HG03460 (cell line): ENCODE results near the gene WDFY4.

Experiments
- ATAC-seq: cut with Tn5 transposase; IDR thresholded peaks from one replicate; pipeline ENCODE4 v1.9.1; 2021; ENCODE audit not compliant: unreplicated experiment

Gene WDFY4

DNA sequence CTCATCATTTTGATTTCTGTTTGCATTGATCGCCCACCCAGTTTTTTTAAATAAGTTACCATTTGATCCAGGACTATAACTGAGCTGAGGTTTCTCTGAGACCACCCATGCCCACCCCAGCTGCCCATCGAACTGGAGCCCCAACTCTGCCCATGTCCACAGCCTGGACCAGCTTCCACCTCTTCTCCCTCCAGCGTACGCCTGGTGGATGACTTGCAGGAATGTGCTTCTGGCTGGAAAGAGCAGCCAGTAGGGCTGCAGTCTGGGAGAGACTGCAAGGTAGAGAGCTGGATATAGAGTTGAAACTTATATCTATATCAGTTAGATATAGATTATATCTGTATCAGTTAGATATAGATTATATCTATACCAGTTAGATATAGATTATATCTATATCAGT is 280.8 kb downstream of the WDFY4 start:
- no peak for ATAC-seq

DNA sequence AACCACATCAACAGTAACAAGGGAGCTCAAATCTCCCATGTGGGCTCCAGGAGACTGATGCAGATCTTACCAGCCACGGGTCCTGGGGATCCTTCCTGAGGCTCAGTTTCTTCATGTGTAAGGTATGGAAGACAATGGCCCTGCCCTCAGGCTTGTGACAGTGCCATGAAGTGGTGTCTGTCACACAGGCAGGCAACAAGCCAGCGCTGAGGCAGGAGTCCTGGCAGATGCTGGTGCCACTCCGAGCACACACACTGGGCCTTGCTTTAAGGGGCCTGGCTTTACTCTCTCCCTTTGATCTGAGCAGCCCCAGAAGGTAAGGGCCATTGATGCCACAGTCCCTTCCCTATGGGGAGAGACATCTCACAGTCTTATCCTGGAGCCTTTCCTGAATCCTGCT is 283.4 kb downstream of the WDFY4 start:
- ATAC-seq: no peak

DNA sequence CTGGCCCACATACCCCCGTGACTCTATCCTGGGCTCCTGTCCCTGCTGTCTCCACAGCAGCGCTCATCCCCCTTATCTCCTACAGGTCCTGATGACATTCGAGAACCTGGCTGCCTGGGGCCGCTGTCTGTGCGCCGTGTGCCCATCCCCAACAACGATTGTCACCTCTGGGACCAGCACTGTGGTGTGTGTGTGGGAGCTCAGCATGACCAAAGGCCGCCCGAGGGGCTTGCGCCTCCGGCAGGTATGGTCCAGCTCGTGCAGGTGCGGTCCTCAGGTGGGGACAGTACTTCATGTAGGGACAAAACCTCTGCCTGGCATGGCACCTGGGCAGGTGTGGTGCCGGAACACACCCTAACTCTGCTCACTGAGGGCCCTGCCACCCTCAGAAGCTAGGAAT is 285.4 kb downstream of the WDFY4 start:
- ATAC-seq: no peak

DNA sequence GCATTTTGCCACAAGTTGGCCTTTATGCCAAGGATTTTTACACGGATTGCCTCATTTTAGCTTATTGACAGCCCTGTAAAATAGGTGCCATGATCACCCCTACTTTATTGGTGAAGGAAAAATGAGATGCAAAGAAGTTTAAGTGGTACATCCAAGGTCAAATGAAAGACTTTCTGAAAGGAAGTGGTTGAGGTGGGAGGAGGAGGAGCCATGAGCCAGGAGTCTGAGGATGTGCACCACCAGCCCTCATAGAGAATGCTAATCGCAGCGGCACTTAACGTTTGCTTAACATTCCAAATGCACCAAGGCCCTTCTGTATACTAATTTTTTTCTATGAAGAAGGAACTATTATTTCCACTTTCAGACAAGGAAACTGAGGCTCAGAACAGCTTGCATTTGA is 286.0 kb downstream of the WDFY4 start:
- ATAC-seq: no peak

- ATAC-seq: no peak
These were observed 288.4 kb downstream of the WDFY4 start for GRCh38 chr10:48973065-48973464.

GRCh38 chr10:48974510-48975156 is 290.0 kb downstream of the WDFY4 start:
- ATAC-seq: no peak

DNA sequence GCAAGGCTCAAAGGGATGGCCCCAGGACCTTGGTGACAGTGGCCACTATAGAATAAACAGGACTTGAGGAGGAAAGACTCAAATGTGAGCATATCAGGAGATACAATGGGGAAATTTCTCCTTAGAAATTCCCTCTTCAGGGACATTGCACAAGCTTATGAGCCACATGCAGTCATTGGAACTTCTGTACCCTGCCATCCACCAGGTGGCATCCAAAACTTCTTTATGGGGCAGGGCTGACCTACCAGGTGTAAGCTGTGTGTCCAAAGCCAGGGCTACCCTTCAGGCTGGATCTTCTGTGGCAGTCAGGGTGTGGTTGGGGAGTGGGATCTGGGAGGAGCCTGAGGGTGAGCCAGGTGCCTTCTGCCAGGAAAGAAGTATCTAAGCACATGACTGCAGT is 291.5 kb downstream of the WDFY4 start:
- ATAC-seq: no peak

- no peak for ATAC-seq
These were observed 293.6 kb downstream of the WDFY4 start for GRCh38 chr10:48978318-48978717.

GRCh38 chr10:48981310-48981907 is 296.7 kb downstream of the WDFY4 start:
- ATAC-seq: no peak

DNA sequence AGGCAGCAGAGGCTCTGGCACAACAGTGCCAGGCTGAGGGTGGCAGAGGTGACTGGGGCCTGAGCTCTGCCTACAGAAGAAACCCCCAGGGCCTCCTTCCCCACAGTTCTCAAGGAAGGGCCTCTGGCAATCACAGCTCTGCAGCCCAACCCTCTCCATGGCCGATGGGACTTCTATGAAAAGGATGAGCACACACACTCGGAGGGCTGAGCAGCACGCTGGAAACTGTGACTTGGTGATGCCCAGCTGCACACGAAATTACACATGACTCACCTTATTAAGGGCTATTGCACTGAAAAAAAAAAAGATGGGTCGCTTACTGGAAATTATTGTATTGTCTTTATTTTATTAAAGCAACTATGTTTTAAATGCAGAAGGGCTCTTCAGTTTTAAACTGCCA is 297.9 kb downstream of the WDFY4 start:
- no peak for ATAC-seq

GRCh38 chr10:48983648-48984351 is 299.1 kb downstream of the WDFY4 start:
- ATAC-seq: no peak

- no peak for ATAC-seq
These were observed 301.0 kb downstream of the WDFY4 start for GRCh38 chr10:48985621-48986158.

DNA sequence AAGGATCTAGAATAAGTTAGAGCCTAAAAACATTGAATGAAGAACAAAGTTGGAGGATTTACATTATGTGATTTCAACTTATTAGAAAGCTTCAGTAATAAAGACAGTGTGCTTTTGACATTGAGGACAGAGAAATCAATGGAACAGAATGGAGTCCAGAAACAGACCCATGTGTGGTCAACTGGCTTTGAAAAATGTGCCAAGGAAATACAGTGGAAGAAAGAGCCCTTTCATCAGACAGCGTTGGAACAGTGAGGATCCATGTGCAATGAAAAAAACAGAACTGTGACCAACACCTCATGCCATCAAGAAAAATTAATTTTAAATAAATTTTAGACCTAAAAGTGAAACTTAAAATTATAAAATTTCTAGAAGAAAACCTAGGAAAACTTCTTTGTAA is 305.6 kb downstream of the WDFY4 start:
- ATAC-seq: no peak

DNA sequence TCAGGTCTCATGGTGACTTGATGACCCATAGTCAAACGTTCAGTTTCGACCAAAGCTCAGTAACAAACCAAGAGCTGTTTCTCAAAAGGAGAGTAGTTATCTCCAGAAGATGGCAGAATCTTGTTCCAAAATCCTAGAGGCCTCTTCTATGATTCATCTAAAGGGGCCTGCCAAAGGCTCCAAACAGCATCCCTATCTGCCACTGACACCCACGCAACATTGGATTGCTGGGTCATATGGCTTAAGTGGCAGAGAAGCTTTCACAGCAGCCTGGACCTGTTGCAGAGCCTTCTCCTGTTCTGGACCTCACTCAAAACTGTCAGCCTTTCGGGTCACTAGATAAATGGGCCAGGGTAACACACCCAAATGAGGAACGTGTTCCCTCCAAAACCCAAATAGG is 309.0 kb downstream of the WDFY4 start:
- no peak for ATAC-seq

DNA sequence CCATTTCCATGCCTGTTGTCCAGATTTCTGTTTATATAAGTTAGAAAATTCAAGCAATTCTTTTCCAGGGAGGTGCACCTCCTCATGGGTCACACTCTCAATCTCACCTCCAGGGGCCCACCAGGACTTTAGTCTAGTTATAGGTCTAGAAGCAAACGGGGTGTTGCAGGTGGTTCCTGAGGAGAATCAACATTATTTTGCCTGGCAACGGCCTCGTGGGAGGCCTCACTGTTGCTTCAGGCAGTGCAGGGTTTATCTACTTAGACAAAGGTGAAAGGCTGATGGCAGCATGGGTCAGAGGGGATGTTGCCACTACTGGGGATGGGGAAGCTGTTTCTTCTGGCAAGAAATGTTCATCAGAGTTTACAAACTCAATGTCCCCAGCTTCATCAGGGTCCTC is 311.7 kb downstream of the WDFY4 start:
- ATAC-seq: no peak

DNA sequence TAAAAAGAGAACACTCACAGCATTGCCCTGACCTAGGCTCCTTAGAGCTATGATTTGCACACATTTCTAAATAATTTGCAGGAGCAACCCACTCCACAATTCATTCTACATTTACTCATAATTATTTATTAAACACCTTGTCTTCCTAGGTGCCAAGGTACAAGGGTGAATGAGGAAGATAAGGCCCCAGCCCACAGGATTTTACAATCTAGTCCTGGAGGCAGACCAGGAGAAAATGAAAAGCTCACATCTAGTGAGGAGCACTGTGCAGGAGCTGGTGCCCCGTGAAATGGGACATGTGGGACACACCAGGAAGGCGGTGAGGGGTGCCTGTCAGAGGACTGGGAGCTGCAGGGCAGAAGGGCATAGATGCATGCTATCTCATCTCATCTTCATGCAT is 314.7 kb downstream of the WDFY4 start:
- ATAC-seq: no peak

DNA sequence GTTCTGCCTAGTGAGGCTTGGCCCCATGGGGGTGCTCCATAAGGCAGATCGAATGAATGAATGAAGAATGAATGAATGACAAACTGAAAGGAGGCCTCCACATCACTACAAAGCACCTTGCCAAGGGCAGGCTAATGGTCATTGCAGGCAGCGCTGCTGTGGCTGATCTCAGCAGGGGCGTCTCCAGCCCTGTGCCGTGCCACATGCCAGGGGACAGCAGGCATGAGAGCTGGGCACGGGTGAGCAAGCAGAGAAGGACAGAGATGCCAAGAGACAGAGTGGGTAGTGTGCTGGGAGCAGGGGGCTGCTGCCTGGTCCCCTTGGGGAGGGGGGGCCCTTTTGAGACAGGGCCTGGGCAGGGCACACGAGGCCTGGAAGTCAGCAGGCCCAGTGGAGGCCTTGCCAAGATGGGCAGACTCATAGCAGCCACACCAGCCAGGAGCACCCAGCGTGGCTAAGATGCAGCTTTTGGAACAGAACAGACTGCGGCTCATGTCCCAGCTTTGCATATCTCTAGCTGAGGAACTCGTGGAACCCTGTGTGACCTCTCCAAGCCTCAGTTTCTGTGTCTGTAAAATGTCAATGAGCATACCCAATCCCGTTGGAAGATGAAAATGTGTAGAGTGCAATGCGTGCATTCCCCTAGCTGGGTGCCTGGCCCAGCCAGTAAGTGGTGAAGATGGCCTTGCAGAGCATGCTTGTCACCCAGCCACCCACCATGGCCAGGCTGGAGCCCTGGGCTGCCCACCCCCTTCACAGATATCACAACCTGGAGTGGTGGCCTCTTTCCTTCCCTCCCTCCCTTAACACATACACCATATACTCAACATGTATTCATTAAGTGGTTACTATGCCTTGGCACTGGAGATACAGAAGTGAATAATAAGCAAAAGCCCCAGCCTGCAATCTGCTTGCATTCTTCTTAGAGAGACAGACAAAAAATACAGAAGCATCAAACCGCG is 316.0 kb downstream of the WDFY4 start:
- ATAC-seq: no peak

- no peak for ATAC-seq
These were observed 316.7 kb downstream of the WDFY4 start for GRCh38 chr10:49001402-49001801.

DNA sequence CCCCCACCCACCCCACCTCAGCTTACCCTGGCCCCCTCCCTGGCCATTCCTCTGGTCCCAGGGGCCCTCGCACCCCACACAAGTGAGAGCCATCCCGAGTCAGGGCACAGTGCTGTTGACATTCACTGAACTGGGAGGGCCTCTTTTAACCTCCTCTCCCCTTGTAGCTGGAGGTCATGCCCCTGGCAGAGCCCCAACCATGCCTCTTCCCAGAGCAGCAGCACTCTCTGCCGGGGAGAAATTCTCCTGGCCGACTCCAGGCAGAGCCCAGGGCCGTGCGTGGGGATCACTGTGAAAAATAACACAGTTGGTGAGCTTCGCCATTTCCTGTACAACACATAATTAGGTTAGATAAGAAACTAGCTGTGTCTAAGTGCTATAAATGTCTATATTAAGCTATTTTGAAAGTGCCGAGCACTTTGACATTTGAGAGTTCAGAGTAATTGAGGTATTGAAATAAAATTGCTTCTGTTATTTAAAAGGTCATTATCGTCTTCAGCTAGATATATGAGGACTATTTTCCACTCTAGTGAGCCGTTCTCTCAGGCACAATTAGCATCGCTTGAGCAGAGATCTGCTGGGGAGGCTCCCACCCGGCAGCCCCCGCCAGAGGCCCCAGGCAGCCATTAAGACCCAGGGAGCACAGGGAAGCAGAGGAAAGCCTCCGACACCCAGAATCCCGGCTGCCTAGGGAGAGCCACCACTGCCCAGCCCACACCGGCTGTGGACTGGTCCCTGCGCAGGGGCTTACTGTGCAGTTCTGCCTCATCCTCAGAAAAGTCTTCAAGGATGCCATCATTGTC is 317.4 kb downstream of the WDFY4 start:
- no peak for ATAC-seq

DNA sequence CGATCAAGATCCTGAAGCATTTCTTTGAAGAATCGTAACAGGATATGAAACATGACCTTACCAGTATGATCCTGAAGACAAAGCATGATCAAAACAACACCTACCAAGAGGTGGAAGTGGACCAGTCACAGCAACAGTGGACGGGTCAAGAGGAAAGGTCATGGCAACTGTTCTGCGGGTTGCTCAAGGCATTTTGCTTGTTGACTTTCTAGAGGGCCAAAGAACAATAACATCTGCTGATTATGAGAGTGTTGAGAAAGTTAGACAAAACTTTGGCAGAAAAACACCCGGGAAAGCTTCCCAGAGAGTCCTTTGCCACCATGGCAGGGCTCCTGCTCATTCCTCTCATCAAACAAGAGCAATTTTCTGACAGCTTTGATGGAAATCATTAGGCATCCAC is 320.6 kb downstream of the WDFY4 start:
- no peak for ATAC-seq
